GM12892 (cell line): ENCODE data around the gene GABRR2.
A peak's percentile ranks its signal among the peaks of the same experiment; 100 is the strongest.

ENCODE experiments used
- DNase-seq: peaks from one replicate; pipeline ENCODE4 v3.0.0; 2011; ENCODE audit not compliant: insufficient read length
- FAIRE-seq: peaks from 2 replicates; lab custom pipeline; 2011; peaks lifted over from hg19 to GRCh38; lab: Jason Lieb, UNC
- POLR2A ChIP-seq: IDR thresholded peaks from 2 replicates; pipeline ENCODE4 v1.6.1; 2011; ENCODE audit warnings: low read depth, low read length, control low read depth
- POLR2AphosphoS5 ChIP-seq: IDR thresholded peaks from 2 replicates; pipeline ENCODE4 v1.6.1; 2011; ENCODE audit warnings: low read depth, low read length, control low read depth
- TAF1 ChIP-seq: IDR thresholded peaks from 2 replicates; pipeline ENCODE4 v1.6.1; 2011; ENCODE audit warnings: low read depth, mild to moderate bottlenecking, control low read depth, low read length, borderline replicate concordance

The GABRR2 gene

GRCh38 chr6:89351671-89352277, 36.7 kb upstream of the GABRR2 start:
- FAIRE-seq (peak; percentile 70), DNase-seq (no peak)
- TF ChIP-seq POLR2A = no peak
- no peak for TF ChIP-seq POLR2AphosphoS5
- TF ChIP-seq TAF1 = no peak

GRCh38 chr6:89350281-89350966, 35.3 kb upstream of the GABRR2 start:
- DNase-seq (no peak), FAIRE-seq (peak; percentile 68)
- TF ChIP-seq TAF1 (no peak), POLR2AphosphoS5 (no peak), POLR2A (no peak)

GRCh38 chr6:89348372-89348771, 33.3 kb upstream of the GABRR2 start:
- TF ChIP-seq POLR2AphosphoS5 (no peak), POLR2A (no peak), TAF1 (no peak)
- FAIRE-seq (no peak), DNase-seq (no peak)

GRCh38 chr6:89347825-89348224, 32.7 kb upstream of the GABRR2 start:
- no peak for FAIRE-seq
- TF ChIP-seq POLR2A (no peak), TAF1 (no peak), POLR2AphosphoS5 (no peak)
- DNase-seq = no peak

- FAIRE-seq (no peak), DNase-seq (no peak)
- TF ChIP-seq POLR2A (no peak), TAF1 (no peak), POLR2AphosphoS5 (no peak)
These were observed 31.3 kb upstream of the GABRR2 start for GRCh38 chr6:89346433-89346832.

- no peak for FAIRE-seq
- TF ChIP-seq TAF1 (no peak), POLR2A (no peak), POLR2AphosphoS5 (no peak)
- no peak for DNase-seq
These were observed 24.5 kb upstream of the GABRR2 start for GRCh38 chr6:89339565-89339964.

- no peak for TF ChIP-seq POLR2A
- no peak for TF ChIP-seq POLR2AphosphoS5
- no peak for FAIRE-seq
- DNase-seq = no peak
These were observed 20.1 kb upstream of the GABRR2 start for GRCh38 chr6:89335164-89335563.

- DNase-seq = no peak
- FAIRE-seq = no peak
- no peak for TF ChIP-seq POLR2A
- no peak for TF ChIP-seq POLR2AphosphoS5
- no peak for TF ChIP-seq TAF1
These were observed 15.8 kb upstream of the GABRR2 start for GRCh38 chr6:89330910-89331309.

GRCh38 chr6:89328976-89329375, 13.9 kb upstream of the GABRR2 start:
- DNase-seq = no peak
- FAIRE-seq = no peak
- TF ChIP-seq POLR2A (no peak), TAF1 (no peak), POLR2AphosphoS5 (no peak)

GRCh38 chr6:89324304-89324703, 9.2 kb upstream of the GABRR2 start:
- FAIRE-seq = no peak
- TF ChIP-seq TAF1 (no peak), POLR2A (no peak), POLR2AphosphoS5 (no peak)

GRCh38 chr6:89323511-89323971, 8.4 kb upstream of the GABRR2 start:
- DNase-seq = no peak
- TF ChIP-seq POLR2AphosphoS5 (no peak), TAF1 (no peak), POLR2A (no peak)
- no peak for FAIRE-seq

More at GRCh38 chr6:89324304-89324703, 9.2 kb upstream of the GABRR2 start:
- DNase-seq = no peak

- DNase-seq (no peak), FAIRE-seq (peak; percentile 76)
- TF ChIP-seq POLR2A (no peak), TAF1 (no peak), POLR2AphosphoS5 (no peak)
These were observed 6.3 kb upstream of the GABRR2 start for GRCh38 chr6:89321131-89321970.

- FAIRE-seq = peak; percentile 14
- no peak for DNase-seq
- TF ChIP-seq POLR2A (no peak), POLR2AphosphoS5 (no peak), TAF1 (no peak)
These were observed 5.0 kb upstream of the GABRR2 start for GRCh38 chr6:89320012-89320559.
